Right lobe of liver (tissue), 6 donors: ENCODE results near the gene MOB3A. TPM values are rescaled to one million over a fixed set of nuclear protein-coding genes. Genes with fewer than 3 reads are reported as not detected.

Experiments used
- ATAC-seq, 4 donors: fragments of 200-7000 bp; cut with Tn5 transposase; one replicate each; pipeline ENCODE4 v1.9.1; 2020; ENCODE audit warnings: mild to moderate bottlenecking in 4 of 4, moderate library complexity in 4 of 4
- DNase-seq, 3 donors: peaks; one replicate each; pipeline ENCODE4 v3.0.0-alpha.2; 2020
- H3K27ac ChIP-seq, 3 donors: fragments of 200-600 bp; one replicate each; pipeline ENCODE4 v1.8.0; 2022
- H3K27me3 ChIP-seq, 2 donors: fragments of 200-600 bp; one replicate each; pipeline ENCODE4 v1.8.0; 2022
- H3K36me3 ChIP-seq, 4 donors: fragments of 200-600 bp; sonication (generic) in 1 of 4; one replicate each; pipeline versions ENCODE4 v1.5.1 to v1.8.0; 2017 to 2022; ENCODE audit warnings: control low read depth in 1 of 4
- H3K4me1 ChIP-seq, 4 donors: fragments of 200-600 bp; sonication (generic) in 1 of 4; one replicate each; pipeline versions ENCODE4 v1.5.1 to v1.8.0; 2017 to 2022; ENCODE audit warnings: control low read depth in 1 of 4
- H3K4me3 ChIP-seq, 3 donors: fragments of 200-600 bp; one replicate each; pipeline ENCODE4 v1.8.0; 2022
- H3K9me3 ChIP-seq, 4 donors: fragments of 200-600 bp; sonication (generic) in 1 of 4; one replicate each; pipeline versions ENCODE4 v1.5.1 to v1.8.0; 2017 to 2022; ENCODE audit warnings: control low read depth in 1 of 4
- CTCF ChIP-seq, 4 donors: fragments of 200-600 bp in 3 of 4; fragments of 450-650 bp in 1 of 4; IDR thresholded peaks; one replicate each; pipeline versions ENCODE4 v1.5.1 to v1.8.0; 2016 to 2022; ENCODE audit warnings: antibody characterized with exemption in 4 of 4, mild to moderate bottlenecking in 2 of 4
- POLR2A ChIP-seq: fragments of 450-650 bp; IDR thresholded peaks from one replicate; pipeline ENCODE4 v1.6.1; 2017; ENCODE audit warnings: antibody characterized with exemption, mild to moderate bottlenecking
- WGBS: methylation state at CpG from one replicate; pipeline ENCODE4 v1.1.6; 2018; ENCODE audit warnings: low coverage, low lambda C conversion rate; ENCODE audit not compliant: insufficient coverage; ENCODE audit errors: missing lambda C conversion rate; 5-methylcytosine and 5-hydroxymethylcytosine counted together
- intact Hi-C, 2 donors: fragments of 100-400 bp; cut with DNase I; formaldehyde crosslinking; loops; one replicate each; pipeline versions ENCODE4 v1.11.2 to v1.14.1; 2022
- total RNA-seq, 6 experiments: library from RNA; depleted of rRNA in 2 of 6; stranded (reverse); fragments of >200 nt in 2 of 6; fragmentation: NEBNext Ultra II Directional in 3 of 6; extraction: Animal tissue kit (Norgen Biotek cat#: 25700) in 3 of 6; gene quantifications; one replicate each; pipeline versions ENCODE4 v1.1.0 to v1.2.4, GENCODE V29; 2016 to 2023
- donor health status: DM: no; HTN: yes; CAD: no.
- donor health status: DM: no; HTN: no; CAD: no.
- donor health status: DM: no; HTN: no; CAD: no.
- donor health status: DM: no; HTN: yes; CAD: no.
- donor health status: DM: no; HTN: yes; CAD: no.

MOB3A gene
- total RNA-seq, 6 experiments from 2014 or later: 8.3 to 13.8 (median 10.8) TPM

- Histone ChIP-seq H3K9me3 (no peaks in the 10 kb centered on the region), H3K36me3 (peaks cover 0 to 53% (median 11%) of the 10 kb centered on the region in 4 donors), H3K27ac (peak overlapping the region in 1 of 3 donors; percentile 93), H3K4me3 (no peak overlapping the region), H3K4me1 (peaks cover 1 to 88% (median 47%) of the 10 kb centered on the region in 4 donors), H3K27me3 (no peaks in the 10 kb centered on the region)
- TF ChIP-seq POLR2A: no peak
- no peak for TF ChIP-seq CTCF (IDR thresholded peaks at IDR 0.05)
- intact Hi-C loops: no loop called here
- DNase-seq (no peak), ATAC-seq (no peak)
- 27% methylated on average over 3 of the region's 14 CpGs for WGBS
Measured at GRCh38 chr19:2045501-2046045, 50.6 kb downstream of the MOB3A start.

- peak overlapping the region in 2 of 3 donors; percentile 10 to 93 for H3K27ac ChIP-seq
- WGBS: 67% methylated on average over 3 of the region's 18 CpGs
- ATAC-seq (no peak), DNase-seq (peak in 1 of 3 donors; percentile 35)
- intact Hi-C loops: no loop called here
- peaks cover 1 to 93% (median 47%) of the 10 kb centered on the region in 4 donors for H3K4me1 ChIP-seq
- no peaks in the 10 kb centered on the region for H3K27me3 ChIP-seq
- H3K9me3 ChIP-seq: no peaks in the 10 kb centered on the region
- no peak for TF ChIP-seq CTCF (IDR thresholded peaks at IDR 0.05)
- TF ChIP-seq POLR2A: no peak
- peaks cover 0 to 60% (median 14%) of the 10 kb centered on the region in 4 donors for H3K36me3 ChIP-seq
- H3K4me3 ChIP-seq: no peak overlapping the region
Measured at GRCh38 chr19:2044709-2045500, 51.2 kb downstream of the MOB3A start.

- TF ChIP-seq CTCF (IDR thresholded peaks at IDR 0.05) (no peak), POLR2A (no peak)
- Histone ChIP-seq H3K4me1 (peaks cover 0 to 95% (median 47%) of the 10 kb centered on the region in 4 donors), H3K27me3 (no peaks in the 10 kb centered on the region), H3K9me3 (no peaks in the 10 kb centered on the region), H3K27ac (peak overlapping the region in 2 of 3 donors; percentile 10 to 93), H3K4me3 (no peak overlapping the region), H3K36me3 (peaks cover 0 to 67% (median 21%) of the 10 kb centered on the region in 4 donors)
- WGBS: 66% methylated on average over 3 of the region's 11 CpGs
- DNase-seq (peak in 1 of 3 donors; percentile 54), ATAC-seq (no peak)
- intact Hi-C loops: no loop called here
Measured at GRCh38 chr19:2043961-2044708, 52.0 kb downstream of the MOB3A start.

- TF ChIP-seq CTCF (IDR thresholded peaks at IDR 0.05) (no peak), POLR2A (no peak)
- Histone ChIP-seq H3K4me1 (peaks cover 0 to 86% (median 41%) of the 10 kb centered on the region in 4 donors), H3K4me3 (no peak overlapping the region), H3K27ac (peak overlapping the region in 2 of 3 donors; percentile 74 to 93), H3K27me3 (no peaks in the 10 kb centered on the region), H3K36me3 (peaks cover 0 to 74% (median 25%) of the 10 kb centered on the region in 4 donors), H3K9me3 (no peaks in the 10 kb centered on the region)
- WGBS: 60% methylated on average over 2 of the region's 9 CpGs
- intact Hi-C loops: no loop called here
- peak in 1 of 3 donors; percentile 58 for DNase-seq
- no peak for ATAC-seq
Measured at GRCh38 chr19:2043251-2043641, 52.9 kb downstream of the MOB3A start.
